GM19452 (cell line): Measurements from ENCODE around the gene ZSWIM1.
"Not testable (repeated sequence)": the region's sequence is repeated elsewhere in the genome, so short reads cannot be mapped to it uniquely, and the experiment has no call there.

Experiments
- ATAC-seq: cut with Tn5 transposase; IDR thresholded peaks from one replicate; pipeline ENCODE4 v1.9.1; 2021; ENCODE audit not compliant: unreplicated experiment

Gene ZSWIM1

GRCh38 chr20:45887346-45887715 lies 6.3 kb downstream of the ZSWIM1 start, which contains the start of gene SPATA25:
Gene SPATA25 (minus strand): TSS chr20:45887622. CDS start chr20:45887590, 32 bp downstream.
- no peak for ATAC-seq

- ATAC-seq: no peak
Measured at GRCh38 chr20:45888681-45889080, 7.7 kb downstream of the ZSWIM1 start.

GRCh38 chr20:45890077-45890984 lies 9.3 kb downstream of the ZSWIM1 start:
- no peak for ATAC-seq

GRCh38 chr20:45890985-45891983 lies 10.3 kb downstream of the ZSWIM1 start, which contains the start of the genes CTSA and NEURL2:
Gene CTSA (plus strand): TSS chr20:45891335. CDS start chr20:45891569, 234 bp downstream.
Gene NEURL2 (minus strand): TSS chr20:45891208. CDS start chr20:45890991, 217 bp downstream.
- ATAC-seq: peak; percentile 73

- ATAC-seq: no peak
Measured at GRCh38 chr20:45892049-45892825, 11.2 kb downstream of the ZSWIM1 start.

- ATAC-seq: no peak
Measured at GRCh38 chr20:45892828-45893500, 11.9 kb downstream of the ZSWIM1 start.

- no peak for ATAC-seq
Measured at GRCh38 chr20:45893831-45894230, 12.8 kb downstream of the ZSWIM1 start.

- no peak for ATAC-seq
Measured at GRCh38 chr20:45894797-45895196, 13.8 kb downstream of the ZSWIM1 start.

GRCh38 chr20:45896641-45897161 lies 15.7 kb downstream of the ZSWIM1 start:
- ATAC-seq: no peak

- no peak for ATAC-seq
Measured at GRCh38 chr20:45897289-45897688, 16.3 kb downstream of the ZSWIM1 start.

- no peak for ATAC-seq
Measured at GRCh38 chr20:45897692-45898091, 16.7 kb downstream of the ZSWIM1 start.

- no peak for ATAC-seq
Measured at GRCh38 chr20:45898285-45898684, 17.3 kb downstream of the ZSWIM1 start.

GRCh38 chr20:45899046-45899835 lies 18.2 kb downstream of the ZSWIM1 start:
- no peak for ATAC-seq

- not testable (repeated sequence) for ATAC-seq
Measured at GRCh38 chr20:45901332-45901731, 20.3 kb downstream of the ZSWIM1 start.

- ATAC-seq: no peak
Measured at GRCh38 chr20:45902199-45902701, 21.2 kb downstream of the ZSWIM1 start.

GRCh38 chr20:45904583-45905504 lies 23.8 kb downstream of the ZSWIM1 start:
- ATAC-seq: no peak

GRCh38 chr20:45905505-45906079 lies 24.6 kb downstream of the ZSWIM1 start:
- ATAC-seq: no peak
